Stimulated activated CD4-positive, alpha-beta T cell treated with anti-CD3 and anti-CD28 coated beads, Interleukin-1b, Interleukin-23, amount 100 ng/mL, for 24 hours (primary cell): ENCODE results near the gene LTA.

Experiments used
- DNase-seq, 4 experiments: peaks; one replicate each; pipeline ENCODE4 v3.0.0-alpha.2; 2020; ENCODE audit warnings: low read depth in 4 of 4, low spot score in 1 of 4

LTA gene

DNA sequence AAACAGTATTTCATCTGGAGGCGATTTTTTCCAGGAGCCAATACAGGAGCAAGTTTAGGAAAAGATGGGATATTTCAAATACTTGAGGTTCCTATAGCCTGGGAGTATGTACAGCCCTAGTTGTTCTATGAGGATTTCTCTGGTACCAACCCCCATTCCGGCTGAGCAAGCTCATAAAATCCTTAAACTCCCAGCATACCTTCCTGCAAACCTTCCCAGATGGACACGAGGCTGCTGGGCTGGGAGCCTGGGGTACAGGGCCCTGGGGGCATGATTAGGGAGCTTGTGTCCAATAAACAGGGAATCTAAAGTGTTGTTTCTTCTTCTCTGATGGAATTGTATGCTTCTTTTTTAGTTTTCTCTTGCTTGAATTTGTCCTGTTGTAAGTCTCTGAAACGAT, 49.9 kb downstream of the LTA start:
- DNase-seq: no peak

- DNase-seq: no peak
Observed at GRCh38 chr6:31622684-31623091, 50.6 kb downstream of the LTA start.
